ENCODE results near the gene KRT71.

KRT71 gene

DNA sequence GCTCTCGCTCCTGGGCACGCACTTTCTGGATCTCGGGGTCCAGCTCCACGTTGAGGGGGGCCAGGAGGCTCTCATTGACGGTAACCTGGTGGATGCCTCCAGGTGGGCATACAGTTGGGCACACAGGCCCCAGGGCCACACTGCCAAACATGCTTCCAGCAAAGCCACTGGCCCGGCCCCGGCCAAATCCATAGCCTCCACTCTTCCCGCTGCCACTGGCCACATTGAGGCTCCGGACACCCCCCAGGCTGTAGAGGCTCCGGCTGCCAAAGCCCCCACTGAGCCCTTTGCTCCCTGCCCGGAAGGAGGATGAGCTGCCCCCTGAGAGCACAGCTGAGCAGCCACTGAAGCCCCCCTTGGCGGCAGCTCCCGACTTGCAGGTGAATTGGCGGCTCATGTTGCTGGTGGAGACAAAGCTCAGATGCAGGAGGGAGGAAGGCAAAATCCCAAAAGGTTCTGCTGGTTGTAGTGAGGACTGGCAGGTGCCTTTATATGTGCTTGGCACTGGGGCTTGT lies at the start of gene KRT71:
TSS of gene KRT71 (minus strand) at position 465 of the 515 bp plus-strand sequence. CDS start at position 397, 68 bp downstream.
- Histone ChIP-seq H3K9me3 (ENCODE audit: severe bottlenecking) (no peaks in the 10 kb centered on the region), H3K4me3 (ENCODE audit: severe bottlenecking) (no peak within 1 kb of the TSS), H3K27ac (ENCODE audit: poor library complexity, severe bottlenecking) (no peak within 1 kb of the TSS), H3K36me3 (ENCODE audit: low read depth) (no peaks in the 10 kb centered on the region), H3K27me3 (ENCODE audit: insufficient read depth, poor library complexity, severe bottlenecking) (no peaks in the 10 kb centered on the region), H3K4me1 (ENCODE audit: insufficient read depth, poor library complexity, severe bottlenecking) (no peaks in the 10 kb centered on the region)
- ATAC-seq (ENCODE audit: low read depth) = no peak
- no peak for DNase-seq (ENCODE audit: low spot score)
- TF ChIP-seq, protein P1, sequence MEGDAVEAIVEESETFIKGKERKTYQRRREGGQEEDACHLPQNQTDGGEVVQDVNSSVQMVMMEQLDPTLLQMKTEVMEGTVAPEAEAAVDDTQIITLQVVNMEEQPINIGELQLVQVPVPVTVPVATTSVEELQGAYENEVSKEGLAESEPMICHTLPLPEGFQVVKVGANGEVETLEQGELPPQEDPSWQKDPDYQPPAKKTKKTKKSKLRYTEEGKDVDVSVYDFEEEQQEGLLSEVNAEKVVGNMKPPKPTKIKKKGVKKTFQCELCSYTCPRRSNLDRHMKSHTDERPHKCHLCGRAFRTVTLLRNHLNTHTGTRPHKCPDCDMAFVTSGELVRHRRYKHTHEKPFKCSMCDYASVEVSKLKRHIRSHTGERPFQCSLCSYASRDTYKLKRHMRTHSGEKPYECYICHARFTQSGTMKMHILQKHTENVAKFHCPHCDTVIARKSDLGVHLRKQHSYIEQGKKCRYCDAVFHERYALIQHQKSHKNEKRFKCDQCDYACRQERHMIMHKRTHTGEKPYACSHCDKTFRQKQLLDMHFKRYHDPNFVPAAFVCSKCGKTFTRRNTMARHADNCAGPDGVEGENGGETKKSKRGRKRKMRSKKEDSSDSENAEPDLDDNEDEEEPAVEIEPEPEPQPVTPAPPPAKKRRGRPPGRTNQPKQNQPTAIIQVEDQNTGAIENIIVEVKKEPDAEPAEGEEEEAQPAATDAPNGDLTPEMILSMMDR (IDR thresholded peaks at IDR 0.05; ENCODE audit: poor library complexity, severe bottlenecking) = no peak

DNA sequence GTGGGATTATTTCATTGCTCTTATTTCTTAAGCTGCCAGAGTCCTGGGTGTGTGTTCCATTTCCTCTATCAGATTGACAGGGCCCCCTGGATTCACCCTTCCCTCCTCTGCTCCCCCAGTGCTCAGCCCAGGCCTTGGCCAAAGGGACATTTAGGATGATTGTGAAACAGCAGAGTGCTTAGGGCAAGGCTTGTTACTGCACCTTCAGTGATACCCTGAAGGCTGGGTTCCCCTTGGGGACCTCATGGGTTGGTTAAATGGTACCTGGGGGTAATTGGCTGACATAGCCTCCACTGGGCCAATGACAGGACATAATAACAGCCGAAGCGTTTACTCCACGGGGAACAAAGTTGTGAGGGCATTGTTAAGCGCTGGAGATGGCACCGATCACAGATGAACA lies 49.6 kb upstream of the KRT71 start:
- no peak for ATAC-seq (ENCODE audit: low read depth)
- H3K4me3 ChIP-seq (ENCODE audit: severe bottlenecking) = no peak overlapping the region
- H3K9me3 ChIP-seq (ENCODE audit: severe bottlenecking) = no peaks in the 10 kb centered on the region
- DNase-seq (ENCODE audit: low spot score) = no peak
- TF ChIP-seq, protein P1 (IDR thresholded peaks at IDR 0.05; ENCODE audit: poor library complexity, severe bottlenecking) = no peak
- no peaks in the 10 kb centered on the region for H3K4me1 ChIP-seq (ENCODE audit: insufficient read depth, poor library complexity, severe bottlenecking)
- no peaks in the 10 kb centered on the region for H3K36me3 ChIP-seq (ENCODE audit: low read depth)
- H3K27me3 ChIP-seq (ENCODE audit: insufficient read depth, poor library complexity, severe bottlenecking) = no peaks in the 10 kb centered on the region
- H3K27ac ChIP-seq (ENCODE audit: poor library complexity, severe bottlenecking) = no peak overlapping the region

DNA sequence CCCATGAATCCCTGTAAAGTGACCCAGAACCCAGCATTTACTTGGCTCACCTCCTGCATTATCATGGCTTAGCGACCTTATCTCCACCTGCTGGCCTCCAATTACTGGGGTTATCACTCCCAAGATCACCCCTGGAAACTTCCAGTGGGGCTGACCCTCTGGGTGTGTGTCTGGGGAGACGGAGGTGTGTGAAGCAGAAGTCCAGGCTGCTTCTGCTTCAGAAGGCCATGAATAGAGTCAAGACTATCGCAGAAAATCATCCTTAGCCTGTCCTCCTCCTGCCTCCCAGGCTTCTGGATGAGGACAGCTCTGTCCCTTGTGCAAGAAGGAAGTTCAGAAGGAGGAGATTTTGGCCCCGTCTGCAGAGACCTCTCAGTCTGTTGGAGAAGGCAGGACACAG lies 48.7 kb upstream of the KRT71 start:
- Histone ChIP-seq H3K4me3 (ENCODE audit: severe bottlenecking) (no peak overlapping the region), H3K27me3 (ENCODE audit: insufficient read depth, poor library complexity, severe bottlenecking) (no peaks in the 10 kb centered on the region), H3K27ac (ENCODE audit: poor library complexity, severe bottlenecking) (no peak overlapping the region), H3K9me3 (ENCODE audit: severe bottlenecking) (no peaks in the 10 kb centered on the region), H3K4me1 (ENCODE audit: insufficient read depth, poor library complexity, severe bottlenecking) (no peaks in the 10 kb centered on the region), H3K36me3 (ENCODE audit: low read depth) (no peaks in the 10 kb centered on the region)
- TF ChIP-seq, protein P1 (IDR thresholded peaks at IDR 0.05; ENCODE audit: poor library complexity, severe bottlenecking) = no peak
- ATAC-seq (ENCODE audit: low read depth) = no peak
- no peak for DNase-seq (ENCODE audit: low spot score)

DNA sequence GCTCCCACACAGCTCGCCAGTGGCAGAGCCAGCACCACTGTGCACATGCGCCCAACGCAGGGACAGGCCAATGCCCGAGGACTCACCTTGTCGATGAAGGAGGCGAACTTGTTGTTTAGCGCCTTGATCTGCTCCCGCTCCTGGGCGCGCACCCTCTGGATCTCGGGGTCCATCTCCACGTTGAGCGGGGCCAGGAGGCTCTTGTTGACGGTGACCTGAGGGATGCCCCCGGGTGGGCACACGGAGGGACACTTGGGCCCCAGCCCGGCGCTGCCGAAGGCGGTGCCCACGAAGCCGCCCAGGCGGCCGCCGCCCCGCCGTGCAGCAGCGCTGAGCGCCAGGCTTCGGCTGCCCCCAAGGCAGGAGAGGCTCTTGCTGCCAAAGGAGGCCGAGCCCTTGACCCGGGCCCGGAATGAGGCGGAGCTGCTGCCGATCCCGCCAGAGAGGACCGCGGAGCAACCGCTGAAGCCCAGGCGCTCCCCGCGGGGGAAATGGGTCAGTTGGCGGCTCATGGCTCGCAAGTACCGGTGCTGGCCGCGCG lies 48.1 kb upstream of the KRT71 start, which contains the start of gene KRT72:
TSS of gene KRT72 (minus strand) at position 523 of the 541 bp plus-strand sequence. CDS start at position 512, 11 bp downstream.
- TF ChIP-seq, protein P1 (IDR thresholded peaks at IDR 0.05; ENCODE audit: poor library complexity, severe bottlenecking) = no peak
- DNase-seq (ENCODE audit: low spot score) (peak; percentile 59), ATAC-seq (ENCODE audit: low read depth) (no peak)
- H3K27me3 ChIP-seq (ENCODE audit: insufficient read depth, poor library complexity, severe bottlenecking) = no peaks in the 10 kb centered on the region
- H3K4me3 ChIP-seq (ENCODE audit: severe bottlenecking) = no peak within 1 kb of the TSS
- no peaks in the 10 kb centered on the region for H3K9me3 ChIP-seq (ENCODE audit: severe bottlenecking)
- H3K36me3 ChIP-seq (ENCODE audit: low read depth) = no peaks in the 10 kb centered on the region
- H3K4me1 ChIP-seq (ENCODE audit: insufficient read depth, poor library complexity, severe bottlenecking) = no peaks in the 10 kb centered on the region
- H3K27ac ChIP-seq (ENCODE audit: poor library complexity, severe bottlenecking) = no peak within 1 kb of the TSS

DNA sequence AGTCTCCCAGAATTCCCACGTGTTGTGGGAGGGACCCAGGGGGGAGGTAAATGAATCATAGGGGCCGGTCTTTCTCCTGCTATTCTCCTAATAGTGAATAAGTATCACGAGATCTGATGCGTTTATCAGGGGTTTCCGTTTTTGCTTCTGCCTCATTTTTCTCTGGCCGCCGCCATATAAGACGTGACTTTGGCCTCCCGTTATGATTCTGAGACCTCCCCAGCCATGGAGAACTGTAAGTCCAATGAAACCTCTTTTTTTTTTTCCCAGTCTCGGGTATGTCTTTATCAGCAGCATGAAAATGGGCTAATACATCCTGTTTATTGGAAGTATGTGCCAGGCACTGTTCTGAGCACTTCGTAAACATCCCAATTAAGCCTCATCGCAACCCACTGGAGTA lies 47.5 kb upstream of the KRT71 start:
- TF ChIP-seq, protein P1 (IDR thresholded peaks at IDR 0.05; ENCODE audit: poor library complexity, severe bottlenecking) = no peak
- Histone ChIP-seq H3K9me3 (ENCODE audit: severe bottlenecking) (no peaks in the 10 kb centered on the region), H3K4me1 (ENCODE audit: insufficient read depth, poor library complexity, severe bottlenecking) (peaks cover 3% of the 10 kb centered on the region), H3K27ac (ENCODE audit: poor library complexity, severe bottlenecking) (no peak overlapping the region), H3K36me3 (ENCODE audit: low read depth) (no peaks in the 10 kb centered on the region), H3K4me3 (ENCODE audit: severe bottlenecking) (no peak overlapping the region), H3K27me3 (ENCODE audit: insufficient read depth, poor library complexity, severe bottlenecking) (no peaks in the 10 kb centered on the region)
- ATAC-seq (ENCODE audit: low read depth) = no peak
- DNase-seq (ENCODE audit: low spot score) = no peak
